GM21737 (cell line): ENCODE measurements around the gene CEACAM3.
"Not testable (repeated sequence)": the region's sequence is repeated elsewhere in the genome, so short reads cannot be mapped to it uniquely, and the experiment has no call there.

Experiments used
- ATAC-seq: cut with Tn5 transposase; IDR thresholded peaks from one replicate; pipeline ENCODE4 v1.9.1; 2021; ENCODE audit warnings: mild to moderate bottlenecking, moderate library complexity; ENCODE audit not compliant: unreplicated experiment

CEACAM3 gene

GRCh38 chr19:41796362-41796761 lies at the start of gene CEACAM3:
Gene CEACAM3 (plus strand): TSS chr19:41796587. CDS start chr19:41796678, 91 bp downstream.
- no peak for ATAC-seq

DNA sequence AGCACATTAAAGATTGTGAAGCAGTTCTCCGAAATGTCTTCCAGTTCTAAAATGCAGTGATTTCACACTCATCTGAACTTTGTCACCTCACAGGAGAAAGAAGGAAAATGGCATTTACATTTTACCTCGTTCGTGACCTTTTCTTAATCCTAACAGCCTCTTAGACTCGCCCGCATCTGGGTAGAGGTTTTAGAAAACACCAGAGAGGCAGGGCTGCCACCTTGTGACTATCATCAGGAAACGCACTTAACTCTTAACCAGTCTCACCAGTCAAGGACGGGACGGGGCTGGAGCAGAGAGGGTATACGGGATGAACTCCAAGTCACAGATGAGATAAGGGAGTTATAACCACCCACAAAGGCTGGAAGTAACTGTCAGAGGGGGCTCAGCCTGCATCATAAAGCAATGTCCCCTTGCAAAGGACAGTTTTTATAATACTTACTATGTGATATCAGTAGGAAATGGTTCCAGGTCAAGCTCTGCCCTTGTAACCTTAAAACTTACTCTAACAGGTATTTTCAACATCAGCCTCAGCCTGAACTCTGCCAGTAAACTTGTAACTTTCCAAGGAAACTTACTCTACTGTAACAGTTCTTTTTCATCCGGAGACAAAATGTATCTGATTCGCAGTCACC lies 49.7 kb upstream of the CEACAM3 start:
- no peak for ATAC-seq

GRCh38 chr19:41748012-41748411 lies 48.4 kb upstream of the CEACAM3 start:
- ATAC-seq, result no peak

GRCh38 chr19:41750248-41751134 lies 45.9 kb upstream of the CEACAM3 start:
- not testable (repeated sequence) for ATAC-seq

- ATAC-seq, result no peak
Observed at GRCh38 chr19:41753159-41753558, 43.2 kb upstream of the CEACAM3 start.

DNA sequence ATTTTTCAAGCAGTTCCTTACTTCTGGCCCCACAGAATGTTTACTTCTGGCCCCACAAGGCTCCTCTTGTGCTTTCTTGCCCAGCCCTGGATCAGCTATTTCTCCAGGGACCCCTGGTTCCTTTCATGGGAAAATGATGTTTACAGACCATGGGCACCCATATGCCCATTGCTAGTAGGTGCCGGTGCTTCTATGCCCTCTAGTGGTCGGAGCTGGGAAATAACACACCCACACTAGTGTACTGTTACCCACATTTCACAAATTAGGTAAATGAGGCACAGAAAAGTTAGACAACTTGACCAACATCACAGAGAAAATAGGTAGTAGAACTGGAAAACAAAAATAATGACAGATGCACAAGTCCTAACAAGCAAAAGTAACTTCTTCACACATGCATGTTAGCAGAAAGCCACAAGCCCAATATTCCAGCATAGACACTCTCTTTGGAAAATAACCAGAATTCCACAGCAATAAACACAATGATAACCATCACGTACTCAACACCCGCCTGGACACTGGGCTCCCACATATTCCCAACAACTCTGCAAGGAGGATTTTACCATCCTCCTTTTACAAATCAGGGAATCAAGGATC lies 42.4 kb upstream of the CEACAM3 start:
- ATAC-seq, result no peak

DNA sequence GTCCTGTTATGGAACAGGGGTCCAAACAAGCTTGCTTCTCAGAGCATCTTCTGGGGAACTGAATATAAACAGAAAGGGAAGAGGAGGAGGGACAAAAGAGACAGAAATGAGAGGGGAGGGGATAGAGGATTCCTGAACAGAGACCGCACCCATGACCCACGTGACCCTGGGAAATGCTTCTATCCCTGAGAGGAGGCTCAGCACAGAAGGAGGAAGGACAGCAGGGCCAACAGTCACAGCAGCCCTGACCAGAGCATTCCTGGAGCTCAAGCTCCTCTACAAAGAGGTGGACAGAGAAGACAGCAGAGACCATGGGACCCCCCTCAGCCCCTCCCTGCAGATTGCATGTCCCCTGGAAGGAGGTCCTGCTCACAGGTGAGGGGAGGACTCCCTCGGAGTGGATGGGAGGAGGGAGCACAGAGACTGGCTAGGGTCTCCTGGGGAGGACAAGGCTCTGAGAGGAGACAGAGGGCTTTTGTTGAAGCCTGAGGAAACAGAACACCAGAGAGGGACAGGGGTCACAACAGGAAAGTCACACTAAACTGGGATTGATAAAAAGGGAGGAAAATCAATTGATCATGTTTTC lies 41.0 kb upstream of the CEACAM3 start, which contains the start of gene CEACAM6:
Gene CEACAM6, plus strand, starts transcription at position 203 of the 586 bp plus-strand sequence. Its CDS starts 109 bp downstream, at position 312.
- ATAC-seq, result no peak

DNA sequence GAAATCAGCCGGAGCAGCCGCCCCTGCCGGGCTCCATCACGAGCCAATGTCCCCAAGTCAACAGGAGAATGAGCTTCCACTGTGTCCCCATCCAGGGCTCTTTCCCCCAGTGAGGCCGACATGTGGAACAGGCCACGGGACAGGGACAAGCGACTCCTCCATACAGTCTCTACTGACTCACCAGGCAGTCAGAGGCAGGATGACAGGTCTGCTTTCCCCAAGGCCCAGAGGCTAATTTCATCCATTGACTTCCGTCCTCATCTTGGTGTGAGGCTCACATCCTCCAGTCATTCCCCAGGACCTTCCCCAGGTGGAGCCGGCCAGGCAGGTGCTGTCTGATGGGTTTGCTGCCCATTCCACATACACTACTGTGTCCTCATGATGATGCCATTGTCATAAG lies 37.5 kb upstream of the CEACAM3 start:
- no peak for ATAC-seq

- no peak for ATAC-seq
Observed at GRCh38 chr19:41767115-41767514, 29.3 kb upstream of the CEACAM3 start.

GRCh38 chr19:41768105-41768504 lies 28.3 kb upstream of the CEACAM3 start:
- ATAC-seq, result not testable (repeated sequence)

DNA sequence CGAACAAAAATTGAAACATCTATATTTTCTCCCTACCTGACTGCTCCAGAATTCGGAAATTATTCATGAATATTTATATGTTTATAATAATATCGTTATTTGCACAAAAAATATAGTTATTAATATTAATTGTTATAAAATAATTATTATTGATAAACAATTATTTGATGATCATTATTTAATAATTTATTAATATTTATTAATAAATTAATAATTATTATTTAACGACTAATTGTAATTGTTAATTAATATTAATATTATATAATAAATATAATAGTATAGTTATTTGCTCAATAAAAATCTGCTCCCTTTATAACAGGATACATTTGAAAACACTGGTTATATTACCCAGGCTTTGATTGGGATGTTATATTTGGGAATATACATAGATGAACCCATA lies 26.8 kb upstream of the CEACAM3 start:
- no peak for ATAC-seq

DNA sequence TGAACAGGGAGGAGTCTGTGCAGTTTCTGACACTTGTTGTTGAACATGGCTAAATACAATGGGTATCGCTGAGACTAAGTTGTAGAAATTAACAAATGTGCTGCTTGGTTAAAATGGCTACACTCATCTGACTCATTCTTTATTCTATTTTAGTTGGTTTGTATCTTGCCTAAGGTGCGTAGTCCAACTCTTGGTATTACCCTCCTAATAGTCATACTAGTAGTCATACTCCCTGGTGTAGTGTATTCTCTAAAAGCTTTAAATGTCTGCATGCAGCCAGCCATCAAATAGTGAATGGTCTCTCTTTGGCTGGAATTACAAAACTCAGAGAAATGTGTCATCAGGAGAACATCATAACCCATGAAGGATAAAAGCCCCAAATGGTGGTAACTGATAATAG lies 25.0 kb upstream of the CEACAM3 start:
- ATAC-seq, result no peak

GRCh38 chr19:41774515-41774980 lies 21.8 kb upstream of the CEACAM3 start:
- ATAC-seq, result no peak

DNA sequence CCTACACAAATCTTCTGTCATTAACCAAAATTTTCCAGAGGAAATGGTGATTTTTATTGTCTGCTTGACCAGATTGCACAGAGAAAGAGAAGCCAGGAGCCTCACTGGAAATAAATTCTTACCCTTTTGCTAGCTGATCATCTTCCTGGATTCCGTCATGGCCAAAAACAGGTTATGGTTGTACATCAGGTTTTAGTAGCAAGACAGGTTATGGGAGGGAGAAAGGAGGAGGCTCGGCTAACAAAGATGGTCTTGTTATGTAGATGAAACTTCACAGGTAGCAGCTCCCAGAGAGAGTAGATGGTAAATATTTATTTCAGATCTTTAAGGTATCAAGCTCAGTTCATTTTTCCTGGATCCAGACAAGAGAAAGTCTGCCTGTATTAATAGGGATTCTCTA lies 19.7 kb upstream of the CEACAM3 start:
- no peak for ATAC-seq

GRCh38 chr19:41783612-41784011 lies 12.8 kb upstream of the CEACAM3 start:
- no peak for ATAC-seq

DNA sequence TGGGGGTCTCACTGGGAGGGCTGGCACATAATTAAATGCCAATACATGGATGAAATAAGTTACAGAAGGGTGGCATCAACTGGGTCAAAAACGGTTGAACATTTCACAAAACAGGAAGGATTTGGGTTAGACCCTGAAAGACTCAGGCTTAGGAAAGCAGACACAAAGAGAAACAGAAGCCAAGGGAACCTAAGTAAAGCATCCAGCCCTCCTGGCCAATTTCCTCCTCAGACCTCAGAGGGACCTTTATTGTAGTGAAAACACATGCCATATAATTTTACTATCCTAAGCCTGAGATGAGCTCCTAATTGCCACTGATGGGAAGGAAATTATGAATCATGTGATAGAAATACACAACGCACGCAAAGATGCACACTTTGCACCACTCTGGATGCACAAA lies 12.1 kb upstream of the CEACAM3 start:
- ATAC-seq, result no peak

DNA sequence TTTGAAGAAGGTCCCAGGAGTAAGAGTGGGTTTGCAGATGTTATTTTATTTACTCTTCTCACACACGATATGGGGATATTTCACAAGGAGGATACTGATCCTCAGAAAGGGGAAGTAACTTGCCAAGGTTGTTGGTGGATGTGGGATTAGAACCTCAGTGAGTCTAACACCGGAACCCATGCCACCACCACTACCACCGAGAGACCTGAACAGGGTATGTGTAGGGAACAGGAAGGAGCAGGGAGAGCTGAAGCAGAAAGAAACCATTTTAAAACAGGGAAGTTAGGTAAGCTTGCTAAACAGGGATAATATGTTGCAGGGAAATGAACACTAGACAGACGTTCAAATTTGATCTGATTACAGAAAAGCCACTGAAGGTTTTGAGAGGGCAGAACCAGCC lies 11.6 kb upstream of the CEACAM3 start:
- no peak for ATAC-seq

DNA sequence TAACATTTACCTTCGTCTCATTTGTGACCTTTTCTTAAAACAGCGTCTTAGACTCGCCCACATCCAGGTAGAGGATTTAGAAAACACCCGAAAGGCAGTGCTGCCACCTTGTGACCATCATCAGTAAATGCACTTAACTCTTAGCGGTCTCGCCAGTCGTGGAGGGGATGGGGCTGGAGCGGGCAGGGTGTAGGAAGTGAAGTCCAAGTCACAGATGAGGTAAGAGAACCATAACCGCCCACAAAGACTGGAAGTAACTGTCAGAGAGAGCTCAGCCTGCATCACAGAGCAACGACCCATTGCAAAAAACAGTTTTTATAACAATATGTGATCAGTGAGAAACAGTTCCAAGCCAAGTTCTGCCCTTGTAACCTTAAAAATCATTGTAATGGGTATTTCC lies 10.7 kb upstream of the CEACAM3 start:
- no peak for ATAC-seq

GRCh38 chr19:41787055-41787454 lies 9.3 kb upstream of the CEACAM3 start:
- no peak for ATAC-seq

DNA sequence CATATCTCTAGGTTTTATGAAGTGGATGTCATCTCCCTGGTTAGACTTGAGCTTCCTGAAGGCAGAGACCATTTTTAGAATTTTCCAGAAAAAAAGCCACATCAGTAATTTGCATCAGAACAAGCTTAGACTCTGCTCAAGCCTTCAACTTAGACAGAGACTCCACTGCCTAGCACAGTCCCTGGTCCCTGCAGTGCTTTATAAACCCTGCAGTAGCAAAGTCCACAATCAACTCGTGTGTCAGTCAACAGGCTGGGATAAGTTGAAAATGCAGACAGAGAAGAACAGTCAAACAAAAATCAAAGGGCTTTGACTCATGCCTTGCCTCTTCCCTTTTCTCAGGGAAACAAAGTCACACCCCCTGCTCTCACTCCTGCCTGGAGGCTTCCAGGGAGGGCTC lies 7.9 kb upstream of the CEACAM3 start:
- ATAC-seq, result not testable (repeated sequence)

- ATAC-seq, result not testable (repeated sequence)
Observed at GRCh38 chr19:41789053-41789452, 7.3 kb upstream of the CEACAM3 start.
